NCI-H1930 (cell line): ENCODE measurements around the gene IRF7.
"Not testable (repeated sequence)": the region's sequence is repeated elsewhere in the genome, so short reads cannot be mapped to it uniquely, and the experiment has no call there.

ENCODE experiments used
- DNase-seq, 2 experiments: peaks; one replicate each; lab custom pipeline; 2025; lab: John Stamatoyannopoulos, UW

Gene IRF7

DNA sequence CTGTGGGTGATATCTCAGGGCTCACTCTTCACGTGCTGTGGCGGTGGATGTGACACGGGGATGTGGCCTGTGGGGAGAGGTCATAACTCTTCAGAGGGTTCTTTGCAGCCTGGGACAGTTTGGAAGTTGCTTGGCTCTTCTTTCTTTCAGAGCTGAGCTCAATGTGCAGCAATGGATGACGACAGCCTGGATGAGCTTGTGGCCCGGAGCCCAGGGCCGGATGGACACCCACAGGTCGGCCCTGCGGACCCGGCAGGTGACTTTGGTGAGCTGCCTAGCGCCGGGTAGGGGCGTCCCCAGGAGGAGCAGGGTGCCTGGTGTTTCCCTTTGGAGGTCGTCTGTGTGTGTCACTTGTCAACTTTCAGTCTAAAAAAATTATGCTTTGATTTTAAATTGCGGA is 34.4 kb downstream of the IRF7 start:
- DNase-seq: no peak

DNA sequence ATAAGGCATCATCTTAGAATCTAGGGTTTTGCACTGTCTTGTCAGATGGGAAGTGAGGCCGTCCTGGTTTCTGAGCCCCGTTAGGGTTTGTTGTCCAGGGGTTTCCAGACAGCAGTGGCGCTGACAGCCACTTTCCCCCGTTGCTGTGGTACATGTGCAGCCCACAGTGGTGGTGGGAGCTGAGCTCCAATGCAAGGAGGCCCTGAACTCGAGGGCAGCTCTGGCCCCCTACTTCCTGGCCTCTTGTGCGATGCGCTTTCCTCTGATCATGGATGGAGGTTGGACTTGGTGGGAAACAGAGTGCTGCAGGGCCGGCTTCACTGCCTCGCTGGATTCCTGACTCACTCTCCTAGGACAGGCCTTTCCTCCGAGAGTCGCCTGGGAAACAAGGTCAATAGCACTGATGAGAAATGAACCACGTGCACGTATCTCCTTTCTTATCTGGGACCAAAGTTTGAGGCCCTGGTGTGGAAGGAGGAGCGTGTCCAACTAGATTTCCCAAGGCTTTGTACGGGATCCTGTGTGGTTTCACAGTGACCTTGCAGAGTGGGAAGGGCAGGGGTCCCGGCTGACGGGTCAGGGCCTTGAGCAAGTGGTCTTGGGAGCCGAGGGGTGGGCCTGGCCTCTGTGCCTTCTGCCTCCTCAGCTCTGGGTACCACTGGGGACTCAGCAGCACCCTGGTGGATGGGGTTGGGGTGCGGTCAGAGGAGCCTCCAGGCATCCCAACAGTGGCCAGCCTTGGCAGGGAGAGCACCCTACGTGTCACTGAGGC is 35.7 kb downstream of the IRF7 start:
- DNase-seq: no peak

DNA sequence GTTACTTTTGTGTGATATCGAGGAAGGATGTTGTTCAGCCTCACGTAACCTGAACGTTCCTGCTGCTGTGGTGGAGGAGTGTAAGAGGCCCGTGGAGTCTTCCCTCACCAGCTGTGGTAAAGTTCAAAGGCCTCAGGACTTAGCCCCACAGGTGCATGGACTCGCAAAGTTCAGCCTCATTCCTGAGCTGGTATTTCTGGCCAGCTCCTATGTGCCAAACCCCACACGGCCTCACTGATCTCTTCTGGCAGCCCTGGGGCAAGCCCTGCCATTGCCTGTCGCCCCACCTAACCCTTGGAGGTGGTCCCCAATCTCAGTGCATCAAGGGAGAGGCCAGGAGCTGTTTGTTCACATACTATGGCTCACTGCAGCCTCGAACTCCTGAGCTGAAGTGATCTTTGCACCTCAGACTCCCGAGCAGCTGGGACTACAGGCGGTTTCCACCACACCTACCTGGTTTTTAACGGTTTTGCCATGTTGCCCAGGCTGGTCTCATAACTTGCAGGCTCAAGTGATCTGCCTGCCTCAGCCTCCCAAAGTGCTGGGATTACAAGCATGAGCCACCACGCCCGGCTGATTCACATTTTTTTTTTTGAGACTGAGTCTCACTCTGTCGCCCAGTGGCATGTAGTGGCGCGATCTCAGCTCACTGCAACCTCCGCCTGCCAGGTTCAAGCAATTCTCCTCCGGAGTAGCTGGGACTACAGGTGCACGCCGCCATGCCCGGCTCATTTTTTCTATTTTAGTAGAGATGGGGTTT is 37.3 kb downstream of the IRF7 start:
- DNase-seq: no peak

DNA sequence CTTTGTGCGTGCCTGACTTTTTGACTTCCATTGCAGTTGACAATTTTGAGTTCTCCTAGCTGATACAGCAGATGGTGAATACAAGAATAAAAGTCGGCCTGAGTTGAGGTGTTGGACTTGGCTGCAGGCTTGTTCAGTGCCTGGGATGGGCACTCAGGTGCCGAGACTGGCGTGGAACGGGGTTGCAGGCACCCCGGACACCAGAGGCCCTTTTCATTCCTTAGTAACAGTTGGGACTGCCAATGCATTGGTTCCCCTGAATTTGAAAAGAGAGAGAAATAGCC is 38.2 kb downstream of the IRF7 start:
- DNase-seq: no peak

DNA sequence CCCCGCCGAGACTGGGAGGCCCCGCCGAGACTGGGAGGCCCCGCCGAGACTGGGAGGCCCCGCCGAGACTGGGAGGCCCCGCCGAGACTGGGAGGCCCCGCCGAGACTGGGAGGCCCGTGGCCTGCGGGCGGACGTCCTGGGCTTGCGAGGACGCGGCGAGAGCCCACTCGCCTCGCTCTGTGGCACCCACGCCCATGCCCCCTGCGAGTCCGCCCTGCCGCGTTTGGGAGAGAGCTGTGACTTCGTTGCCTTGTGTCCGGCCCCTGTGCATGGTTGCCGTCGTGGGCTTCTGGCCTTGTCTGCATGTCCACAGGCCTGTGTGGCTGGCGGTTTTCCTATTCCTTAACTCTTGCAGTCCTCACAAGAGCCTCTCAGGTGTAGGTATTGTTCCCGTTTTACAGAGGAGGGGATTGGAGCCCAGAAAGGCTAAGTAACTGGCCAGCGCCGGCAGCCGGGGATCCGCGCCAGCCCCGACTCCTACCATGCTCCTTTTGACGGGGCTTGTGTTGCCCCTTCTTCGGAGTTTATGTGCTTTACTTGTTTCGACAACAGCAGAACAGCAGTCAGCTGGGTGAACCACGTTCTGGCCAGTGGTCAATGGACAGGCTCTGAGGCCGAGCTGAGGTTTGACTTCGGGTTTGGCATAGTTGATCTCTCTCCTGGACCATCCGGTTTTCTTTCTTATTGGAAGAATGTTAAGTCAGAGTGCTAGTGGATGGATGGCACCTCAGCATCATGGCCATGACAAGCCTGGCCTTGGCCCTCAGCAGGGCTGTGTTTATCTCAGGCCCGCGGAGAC is 38.7 kb downstream of the IRF7 start:
- no peak for DNase-seq

DNA sequence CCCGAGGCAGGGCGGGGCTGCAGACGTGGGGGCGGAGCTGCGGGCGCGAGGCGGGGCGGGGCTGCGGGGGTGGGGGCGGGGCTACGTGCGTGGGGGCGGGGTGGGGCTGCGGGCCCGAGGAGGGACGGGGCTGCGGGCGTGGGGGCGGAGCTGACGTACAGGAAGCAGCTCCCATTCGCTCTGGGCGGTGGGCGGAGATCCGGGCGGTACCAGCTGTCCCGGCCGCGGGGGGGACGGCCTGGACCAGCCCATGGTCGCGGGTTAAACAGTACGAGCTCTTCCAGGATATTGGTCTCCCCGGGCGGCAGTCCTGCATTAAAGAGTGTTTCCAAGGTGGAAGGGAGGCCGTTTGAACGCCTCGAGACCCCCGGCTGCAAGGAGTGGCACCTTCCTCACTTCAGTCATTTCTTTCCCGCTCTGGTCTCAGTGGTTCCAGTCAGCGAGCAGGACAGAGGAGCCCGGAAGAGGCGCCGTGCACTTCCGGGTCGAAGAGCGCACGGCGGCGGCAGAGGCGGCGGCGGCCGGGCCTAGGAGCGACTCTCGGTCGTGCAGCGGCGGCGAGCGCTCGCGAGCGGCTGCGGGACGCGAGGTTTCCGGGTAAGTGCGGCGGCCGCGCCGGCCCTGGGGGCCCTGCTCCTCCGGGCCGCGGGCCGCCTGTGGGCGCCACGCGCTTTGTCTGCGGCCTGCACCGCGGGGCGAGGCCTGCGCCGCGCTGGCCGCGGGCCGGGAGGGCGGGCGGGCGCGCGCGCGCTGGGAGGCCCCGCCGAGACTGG is 39.6 kb downstream of the IRF7 start, which contains the start of gene PHRF1:
TSS of gene PHRF1 (plus strand) at position 475 of the 773 bp plus-strand sequence. CDS start 5,043 bp downstream, outside the sequence.
- DNase-seq: peak; percentile 96 to 99

DNA sequence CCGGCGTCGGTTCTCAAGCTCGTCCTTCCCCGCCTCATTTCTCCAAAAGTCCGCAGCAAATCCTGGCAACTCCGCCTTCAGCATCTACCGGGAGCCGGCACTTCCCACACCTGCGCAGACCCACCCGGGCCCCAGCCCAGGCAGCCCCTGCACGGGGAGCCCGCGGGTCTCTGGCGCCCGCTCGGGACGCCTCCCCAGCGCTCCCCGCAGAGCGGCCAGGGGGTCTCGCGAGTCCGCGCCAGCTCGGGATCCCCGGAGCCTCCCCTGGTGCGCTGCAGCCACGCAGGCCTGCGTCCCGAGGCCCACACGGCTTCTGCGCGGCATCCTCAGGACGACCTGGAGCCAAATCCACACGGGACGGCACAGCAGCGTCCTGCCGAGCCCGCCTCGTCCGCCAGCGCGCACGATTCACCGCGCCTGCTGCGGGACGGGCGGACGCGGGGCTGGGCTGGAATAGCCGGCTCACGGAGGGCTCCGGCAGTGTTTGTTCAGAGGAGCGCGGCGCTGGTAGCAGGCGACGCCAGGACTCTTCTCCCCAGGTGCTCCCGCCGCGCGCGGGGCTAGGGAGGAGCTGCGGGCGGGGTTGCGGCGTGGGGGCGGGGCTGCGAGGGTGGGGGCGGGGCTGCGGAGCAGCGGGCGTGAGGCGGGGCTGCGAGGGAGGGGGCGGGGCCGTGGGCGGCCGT is 40.3 kb downstream of the IRF7 start:
- peak; percentile 89 to 95 for DNase-seq

DNA sequence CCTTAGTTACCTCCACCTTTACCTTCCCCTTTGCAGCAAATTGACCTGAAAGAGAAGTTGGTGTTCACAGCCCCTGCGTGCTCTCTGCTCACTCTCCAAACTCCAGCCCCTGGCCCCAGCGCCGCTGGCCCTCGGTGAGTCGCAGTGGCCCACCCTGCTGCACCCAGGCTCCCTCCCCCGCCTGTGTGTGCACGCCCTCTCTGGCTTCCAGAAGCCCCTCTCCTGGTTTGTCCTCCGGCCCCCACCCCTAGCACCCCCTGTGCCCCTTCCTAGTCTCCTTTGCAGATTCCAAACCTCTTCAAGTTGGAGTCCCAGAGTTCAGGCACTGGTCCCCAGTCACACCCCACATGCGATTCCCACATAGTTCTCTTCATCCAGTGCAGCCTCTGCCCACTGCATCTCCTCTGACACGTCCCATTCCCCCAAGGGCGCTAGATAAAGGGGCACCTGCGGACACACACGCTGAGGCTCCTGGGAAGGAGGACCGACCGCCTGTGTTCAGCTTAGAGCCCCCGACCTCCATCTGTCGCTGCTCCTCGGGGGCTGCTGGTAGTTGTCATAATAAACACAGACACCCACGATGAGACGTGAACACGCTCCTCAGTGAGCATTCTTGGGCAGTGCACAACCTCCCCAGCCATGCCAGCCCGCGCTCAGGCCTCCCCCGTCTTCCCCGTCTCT is 41.0 kb downstream of the IRF7 start:
- DNase-seq: no peak

DNA sequence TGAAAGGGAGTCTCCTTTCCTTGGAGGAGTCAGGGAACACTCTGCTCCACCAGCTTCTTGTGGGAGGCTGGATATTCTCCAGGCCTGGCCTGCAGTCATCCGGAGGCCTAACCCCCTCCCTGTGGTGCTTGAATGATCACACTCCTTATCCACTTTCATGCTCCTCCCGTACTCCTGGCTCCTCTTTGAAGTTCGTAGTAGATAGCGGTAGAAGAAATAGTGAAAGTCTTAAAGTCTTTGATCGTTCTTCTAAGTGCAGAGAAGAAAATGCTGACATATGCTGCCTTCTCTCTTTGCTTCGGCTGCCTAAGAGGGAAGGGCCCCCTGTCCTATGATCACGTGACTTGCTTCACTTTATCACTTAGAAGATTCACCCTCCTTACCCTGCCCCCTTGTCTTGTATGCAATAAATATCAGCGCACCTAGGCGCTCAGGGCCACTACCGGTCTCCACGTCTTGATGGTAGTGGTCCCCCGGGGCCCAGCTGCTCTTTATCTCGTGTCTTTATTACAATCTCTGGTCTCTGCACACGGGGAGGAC is 41.6 kb downstream of the IRF7 start:
- not testable (repeated sequence) for DNase-seq

DNA sequence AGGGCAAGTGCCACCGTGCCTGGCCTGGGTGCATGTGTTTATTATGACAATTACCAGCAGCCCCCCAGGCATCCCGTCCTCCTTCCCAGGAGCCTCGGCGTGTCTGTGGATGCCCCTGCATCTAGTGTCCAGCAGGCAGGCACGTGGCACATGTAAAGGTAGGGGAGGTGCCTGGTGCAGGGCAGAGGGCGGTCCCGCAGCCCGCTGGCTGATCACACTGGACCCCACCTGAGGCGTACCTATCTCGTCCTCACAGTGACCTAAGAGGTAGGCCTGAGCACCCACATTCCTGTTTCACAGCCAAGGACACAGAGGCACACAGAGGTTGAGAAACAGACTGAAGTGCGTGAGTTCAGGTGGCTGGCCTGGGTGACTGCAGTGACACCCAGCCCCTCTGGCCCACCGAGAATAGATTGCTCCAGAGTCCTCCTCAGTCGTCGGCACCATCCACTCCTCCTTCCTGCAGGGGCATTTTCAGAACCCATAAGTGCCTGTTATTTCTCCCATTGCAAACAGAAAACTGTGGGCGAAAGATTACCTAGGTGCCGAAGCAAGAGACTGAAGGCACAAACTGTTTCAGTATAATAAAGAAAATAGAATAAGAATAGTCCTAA is 42.5 kb downstream of the IRF7 start:
- no peak for DNase-seq

DNA sequence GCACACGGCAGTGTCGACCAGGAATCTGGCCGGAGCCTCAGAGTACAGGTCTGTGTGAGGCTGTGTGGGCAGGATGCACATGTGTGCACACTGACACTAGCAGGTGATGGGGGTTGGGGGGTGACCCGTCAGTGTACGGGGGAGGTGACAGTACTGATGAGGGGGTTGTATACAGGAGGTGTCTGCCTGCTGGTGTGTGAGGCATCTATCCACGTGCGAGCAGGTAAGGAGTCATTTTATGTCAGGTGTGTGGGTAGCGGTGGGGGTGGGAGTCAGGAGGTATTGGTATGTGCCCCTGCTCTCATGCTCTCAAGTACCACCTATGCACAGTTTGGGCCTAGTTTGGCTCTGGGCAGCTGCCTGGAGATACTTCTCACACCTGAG is 44.0 kb downstream of the IRF7 start:
- DNase-seq: no peak

DNA sequence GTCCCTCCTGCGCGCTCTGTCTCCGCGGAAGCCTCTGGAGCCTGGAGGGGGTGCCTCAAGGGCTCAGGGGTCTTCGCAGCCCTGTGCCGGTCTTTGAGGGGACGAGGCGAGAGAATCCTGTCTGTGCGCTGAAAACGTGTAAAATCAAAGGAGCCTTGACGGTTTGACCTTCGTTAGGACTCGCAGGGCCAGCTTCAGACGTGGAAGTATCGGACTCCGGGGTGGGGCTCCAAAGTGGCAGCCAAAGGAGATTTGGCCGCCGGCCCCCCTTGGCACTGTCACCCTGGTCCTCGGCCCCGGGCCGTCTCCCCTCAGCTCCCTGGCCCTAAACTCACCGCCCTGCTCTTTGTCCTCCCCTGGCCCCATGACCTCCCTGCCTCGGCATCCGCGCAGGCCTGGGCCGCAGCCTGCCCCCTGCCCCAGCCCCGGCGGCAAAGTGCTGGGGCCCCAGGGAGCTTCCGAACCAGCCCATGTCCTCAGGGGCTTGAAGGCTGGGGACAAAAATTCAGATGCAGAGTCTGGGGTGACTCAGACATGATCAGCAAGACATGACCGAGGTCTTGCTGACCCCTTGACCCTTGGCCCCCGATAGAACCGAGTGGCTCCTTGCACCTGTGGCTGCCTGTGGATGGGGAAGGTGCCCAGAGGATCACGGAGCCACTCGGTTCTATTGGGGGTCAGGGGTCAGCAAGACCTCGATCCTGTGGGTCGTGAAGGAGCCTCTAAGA is 46.4 kb downstream of the IRF7 start:
- no peak for DNase-seq

DNA sequence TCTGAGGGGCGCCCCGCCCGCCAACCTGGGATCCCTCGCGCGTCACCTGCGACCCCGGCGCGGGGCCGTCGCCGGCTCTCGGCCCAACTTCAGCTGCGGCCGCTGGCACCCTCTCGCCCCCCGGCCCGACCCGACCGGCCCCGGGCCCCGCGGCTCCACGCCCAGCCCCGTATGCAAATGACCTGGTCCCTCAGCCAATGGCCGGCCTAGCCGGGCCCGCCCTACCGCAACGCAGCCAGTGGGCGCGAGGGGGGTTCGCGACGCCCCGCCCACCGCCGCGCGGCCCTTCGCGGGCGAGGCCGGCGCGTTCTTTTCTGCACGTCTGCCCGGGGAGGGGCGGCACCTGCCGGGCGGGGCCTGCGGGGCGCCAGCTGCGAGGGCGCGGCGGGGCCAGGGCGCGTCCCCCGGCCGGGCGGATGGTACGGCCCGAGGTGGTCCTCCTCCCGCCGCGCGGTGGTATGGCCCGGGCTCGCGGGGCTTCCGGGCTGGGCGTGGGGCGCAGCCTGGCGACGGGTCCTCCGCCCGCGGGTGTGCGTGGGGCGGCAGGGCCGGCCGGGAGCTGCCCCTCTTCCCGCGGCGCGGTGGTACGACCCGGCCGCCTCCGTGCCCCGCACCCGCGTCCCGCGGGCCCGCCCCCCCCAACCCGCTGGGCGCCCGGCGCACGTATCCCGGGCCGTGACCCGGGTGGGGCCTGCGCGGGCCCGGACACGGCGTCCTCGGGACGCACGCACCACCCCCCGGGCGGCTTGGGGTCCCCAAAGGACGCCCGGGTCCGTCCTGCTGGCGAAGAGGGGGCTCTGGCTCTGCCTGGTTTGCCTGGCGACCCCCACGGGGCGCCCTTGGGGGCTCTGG is 47.2 kb downstream of the IRF7 start:
- peak; percentile 97 to 100 for DNase-seq

DNA sequence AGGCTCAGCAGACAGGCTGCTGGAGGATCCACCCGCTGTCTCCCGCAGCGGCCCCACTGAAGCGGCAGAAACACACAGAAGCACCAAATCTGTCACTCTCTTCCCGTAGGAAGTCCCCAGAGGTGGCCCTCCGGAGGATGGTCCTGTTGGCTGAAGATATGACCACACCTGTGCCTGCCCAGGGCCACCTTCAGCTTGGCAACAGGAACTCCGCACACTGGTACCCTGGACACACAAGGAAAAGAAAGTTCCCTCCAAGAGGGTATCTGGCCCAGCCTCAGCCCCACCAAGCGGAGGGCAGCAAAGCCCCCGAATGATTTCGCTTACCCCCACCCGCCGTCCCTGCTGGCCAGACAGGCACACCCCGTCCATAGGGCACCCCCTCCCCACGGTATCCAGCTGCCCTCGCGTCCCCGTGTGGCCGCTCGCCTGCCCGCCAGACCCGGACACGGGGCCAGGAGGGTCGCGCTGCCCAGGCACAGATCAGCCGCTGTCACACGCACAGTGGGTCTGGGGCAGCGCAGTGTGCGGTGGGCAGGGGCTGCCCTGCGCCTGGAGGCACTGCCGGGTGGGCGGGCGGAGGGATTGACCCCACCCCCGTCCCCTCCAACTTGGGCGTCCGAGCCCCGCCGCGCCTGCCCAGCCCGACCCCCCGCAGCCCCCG is 48.0 kb downstream of the IRF7 start:
- DNase-seq: no peak

DNA sequence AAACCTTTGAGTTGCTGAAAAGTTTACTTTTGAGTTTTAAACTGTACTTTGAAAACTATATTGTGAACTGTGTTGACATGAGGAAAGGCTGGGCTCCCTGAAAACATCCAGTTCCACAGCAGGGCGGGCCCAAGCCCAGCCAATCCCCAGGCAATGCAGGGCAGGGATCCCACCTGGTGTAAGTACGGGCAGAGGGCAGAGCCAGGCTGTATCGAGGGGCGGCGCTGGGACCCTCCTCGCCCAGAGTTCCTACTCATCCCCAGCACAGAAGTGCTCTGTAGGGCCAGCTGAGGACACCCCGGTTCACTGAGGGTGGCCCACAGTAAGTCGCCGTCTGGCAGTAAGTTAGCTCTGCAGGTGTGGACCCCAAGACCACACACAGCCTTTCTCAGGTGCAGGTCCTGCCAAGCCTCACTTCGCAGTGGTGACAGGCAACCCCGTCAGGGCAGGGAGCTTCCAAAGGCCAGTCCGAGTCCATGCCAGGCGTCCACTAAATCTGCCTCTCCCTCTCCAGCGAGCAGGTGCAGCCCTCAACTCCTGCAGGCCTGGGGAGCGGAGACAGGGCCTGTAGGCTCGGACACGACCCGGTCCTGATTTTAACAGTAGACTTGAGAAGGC is 48.6 kb downstream of the IRF7 start:
- DNase-seq: no peak

DNA sequence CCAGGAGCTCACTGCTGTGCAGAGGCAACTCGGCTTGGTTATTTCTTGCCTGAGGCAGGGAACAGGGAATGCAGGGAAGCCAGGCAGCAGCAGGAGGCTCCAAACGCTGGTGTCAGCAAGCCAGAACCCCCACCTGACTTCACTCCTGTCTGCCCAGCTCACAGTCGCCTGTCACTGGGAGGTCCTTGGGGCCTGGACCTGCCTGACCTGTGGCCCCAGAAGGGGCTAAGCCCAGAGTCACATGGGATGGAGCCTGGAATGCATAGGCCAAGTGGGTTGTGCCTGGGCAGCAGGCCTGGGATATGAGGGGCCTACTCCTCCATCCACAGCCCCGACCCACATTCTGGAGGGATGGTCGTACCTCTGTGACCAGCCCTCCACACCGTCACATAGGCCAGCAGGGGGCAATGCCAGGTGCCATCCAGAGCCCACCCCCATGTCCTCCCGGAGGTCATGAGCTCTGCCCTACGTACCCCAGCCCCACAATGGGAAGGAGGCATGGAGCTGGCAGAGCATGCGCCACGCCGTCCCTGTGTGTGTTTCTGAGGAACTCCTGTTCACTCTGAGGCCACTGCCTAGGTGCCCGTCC is 49.7 kb downstream of the IRF7 start:
- no peak for DNase-seq
